LoVo (cell line): Measurements from ENCODE around the gene LAMB1.

Source experiments
- DNase-seq: peaks from one replicate; pipeline ENCODE4 v3.0.0-alpha.2; 2016; ENCODE audit warnings: low spot score

The LAMB1 gene

GRCh38 chr7:107877731-107878382 lies 125.1 kb downstream of the LAMB1 start:
- no peak for DNase-seq

GRCh38 chr7:107876916-107877315 lies 126.0 kb downstream of the LAMB1 start:
- no peak for DNase-seq

GRCh38 chr7:107874605-107875446 lies 128.1 kb downstream of the LAMB1 start:
- peak; percentile 74 for DNase-seq

- no peak for DNase-seq
Measured at GRCh38 chr7:107874111-107874510, 128.8 kb downstream of the LAMB1 start.
